Measurements from ENCODE around the gene TOP2A.

- no peak for TF ChIP-seq SIN3A (IDR thresholded peaks at IDR 0.05; ENCODE audit: borderline replicate concordance, low read depth, low read length)
- no peak for TF ChIP-seq CTCF (IDR thresholded peaks at IDR 0.05)
- TF ChIP-seq REST (IDR thresholded peaks at IDR 0.05; ENCODE audit: low read depth, low read length), result no peak
- no peak for TF ChIP-seq MXI1 (IDR thresholded peaks at IDR 0.05; ENCODE audit: low read depth, low read length)
- TF ChIP-seq USF2 (IDR thresholded peaks at IDR 0.05; ENCODE audit: borderline replicate concordance, low read depth, low read length), result no peak
- TF ChIP-seq JUND (IDR thresholded peaks at IDR 0.05), result no peak
- TF ChIP-seq GABPA (IDR thresholded peaks at IDR 0.05; ENCODE audit: low read depth), result no peak
- no peak for TF ChIP-seq MAX (IDR thresholded peaks at IDR 0.05; ENCODE audit: low read depth)
- TF ChIP-seq POLR2AphosphoS5 (IDR thresholded peaks at IDR 0.05; ENCODE audit: low read depth, low read length), result no peak
Observed at GRCh38 chr17:40377832-40378231, 39.9 kb downstream of the TOP2A start.
